GM12801 (cell line): ENCODE results near the gene DNMT3B.

ENCODE experiments used
- CTCF ChIP-seq: IDR thresholded peaks from one replicate; pipeline ENCODE4 v1.5.1; 2011; ENCODE audit warnings: control low read depth; ENCODE audit not compliant: insufficient read length; ENCODE audit errors: extremely low read depth

The DNMT3B gene

GRCh38 chr20:32761831-32762753 is at the start of gene DNMT3B:
TSS of gene DNMT3B (plus strand) at chr20:32762385. CDS start at chr20:32780324, 17,939 bp downstream.
- TF ChIP-seq CTCF = no peak

- TF ChIP-seq CTCF = no peak
Measured at GRCh38 chr20:32718749-32719348, 43.3 kb upstream of the DNMT3B start.

GRCh38 chr20:32727683-32728082 is 34.5 kb upstream of the DNMT3B start:
- TF ChIP-seq CTCF = no peak

GRCh38 chr20:32731882-32732266 is 30.3 kb upstream of the DNMT3B start:
- no peak for TF ChIP-seq CTCF

GRCh38 chr20:32737371-32738223 is 24.6 kb upstream of the DNMT3B start:
- TF ChIP-seq CTCF = no peak

- no peak for TF ChIP-seq CTCF
Measured at GRCh38 chr20:32741151-32741550, 21.0 kb upstream of the DNMT3B start.
